KMS-11 (cell line): ENCODE data around the gene PAPOLB.

Source experiments
- H2AFZ ChIP-seq: fragments of 200-600 bp; sonication (generic); 2 replicates; pipeline ENCODE4 v1.6.1; 2016; ENCODE audit warnings: antibody characterized with exemption, mixed run types, low read depth
- H3K27ac ChIP-seq: fragments of 200-600 bp; sonication (generic); 2 replicates; pipeline ENCODE4 v1.6.1; 2016; ENCODE audit warnings: mild to moderate bottlenecking, mixed run types
- H3K27me3 ChIP-seq: fragments of 200-600 bp; sonication (generic); 2 replicates; pipeline ENCODE4 v1.6.1; 2017; ENCODE audit warnings: mild to moderate bottlenecking, low read depth, mixed run types, moderate library complexity; ENCODE audit not compliant: insufficient read depth
- H3K36me3 ChIP-seq: fragments of 200-600 bp; sonication (generic); 2 replicates; pipeline ENCODE4 v1.6.1; 2017; ENCODE audit warnings: mild to moderate bottlenecking, mixed run types; ENCODE audit not compliant: insufficient read depth
- H3K4me1 ChIP-seq: fragments of 200-600 bp; sonication (generic); 2 replicates; pipeline ENCODE4 v1.6.1; 2016; ENCODE audit warnings: mild to moderate bottlenecking, low read depth, mixed run types; ENCODE audit not compliant: poor library complexity, severe bottlenecking
- H3K4me2 ChIP-seq: fragments of 200-600 bp; sonication (generic); 2 replicates; pipeline ENCODE4 v1.7.0; 2016; ENCODE audit warnings: mild to moderate bottlenecking, mixed run types
- H3K4me3 ChIP-seq: fragments of 200-600 bp; sonication (generic); IDR thresholded peaks from 2 replicates; pipeline ENCODE4 v1.6.1; 2017; ENCODE audit warnings: low read depth, low read length, mixed read lengths; ENCODE audit not compliant: insufficient read depth
- H3K79me2 ChIP-seq: fragments of 200-600 bp; sonication (generic); 2 replicates; pipeline ENCODE4 v1.6.1; 2016; ENCODE audit warnings: low read depth, mixed run types; ENCODE audit not compliant: insufficient read depth
- H3K9ac ChIP-seq: fragments of 200-600 bp; sonication (generic); 2 replicates; pipeline ENCODE4 v1.6.1; 2016; ENCODE audit warnings: mild to moderate bottlenecking, mixed run types
- H4K20me1 ChIP-seq: fragments of 200-600 bp; sonication (generic); 2 replicates; pipeline ENCODE4 v1.6.1; 2016; ENCODE audit warnings: mild to moderate bottlenecking, mixed run types; ENCODE audit not compliant: insufficient read depth
- CTCF ChIP-seq: fragments of 200-600 bp; sonication (generic); conservative IDR thresholded peaks from 2 replicates; pipeline ENCODE4 v1.6.1; 2017; ENCODE audit warnings: low read depth, mild to moderate bottlenecking, antibody characterized with exemption, low read length, moderate library complexity, mixed read lengths

The PAPOLB gene

DNA sequence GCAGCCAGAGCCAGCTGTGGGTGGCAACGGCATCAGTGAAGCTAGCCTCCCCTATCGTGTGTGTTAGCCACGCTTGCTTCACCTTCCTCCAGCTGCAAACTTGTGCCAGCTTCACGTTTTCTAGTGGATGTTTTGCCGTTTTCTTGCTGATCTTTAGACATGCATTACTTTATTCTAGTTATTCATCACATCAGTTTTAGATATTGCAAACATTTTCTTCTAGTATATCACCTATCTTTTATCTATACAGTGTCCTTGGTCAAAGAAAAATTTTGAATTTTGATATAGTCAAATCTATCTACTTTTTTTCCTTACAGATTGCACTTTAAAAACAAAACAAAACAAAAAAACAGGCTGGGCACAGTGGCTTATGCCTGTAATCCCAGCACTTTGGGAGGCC lies 6.7 kb upstream of the PAPOLB start:
- no peaks in the 10 kb centered on the region for H3K36me3 ChIP-seq
- TF ChIP-seq CTCF = no peak
- no peaks in the 10 kb centered on the region for H4K20me1 ChIP-seq
- H3K27me3 ChIP-seq = no peaks in the 10 kb centered on the region
- no peaks in the 10 kb centered on the region for H3K79me2 ChIP-seq
- H3K4me1 ChIP-seq = no peaks in the 10 kb centered on the region
- no peak overlapping the region for H2AFZ ChIP-seq
- H3K27ac ChIP-seq = no peak overlapping the region
- no peak overlapping the region for H3K9ac ChIP-seq
- no peak overlapping the region for H3K4me2 ChIP-seq
- H3K4me3 ChIP-seq = no peak overlapping the region

GRCh38 chr7:4866528-4867496 lies 5.0 kb upstream of the PAPOLB start:
- H2AFZ ChIP-seq = no peak overlapping the region

DNA sequence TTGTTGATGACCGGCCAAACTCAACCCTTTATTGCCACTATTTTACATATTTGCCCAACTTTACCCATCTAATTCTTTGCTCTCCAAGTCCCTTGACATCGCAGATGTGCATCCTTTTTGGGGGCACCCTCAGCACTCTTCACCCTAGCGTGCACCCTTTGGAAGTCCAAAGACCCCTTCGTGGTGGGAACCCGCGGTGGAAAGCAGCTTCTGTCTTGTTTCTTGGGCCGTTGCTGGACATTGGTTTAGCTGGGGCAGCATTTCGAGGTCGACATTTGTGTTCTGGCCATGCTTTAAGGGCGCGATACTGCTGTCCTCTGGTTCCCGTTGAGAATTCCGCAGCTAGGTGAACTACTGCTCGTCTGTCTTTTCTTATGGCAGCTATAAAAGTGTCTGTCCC lies 326 bp upstream of the PAPOLB start:
- Histone ChIP-seq H4K20me1 (no peaks in the 10 kb centered on the region), H3K27ac (no peak overlapping the region), H2AFZ (no peak overlapping the region), H3K9ac (no peak overlapping the region), H3K36me3 (no peaks in the 10 kb centered on the region), H3K4me3 (no peak overlapping the region), H3K4me1 (no peaks in the 10 kb centered on the region), H3K79me2 (no peaks in the 10 kb centered on the region), H3K27me3 (no peaks in the 10 kb centered on the region), H3K4me2 (no peak overlapping the region)
- TF ChIP-seq CTCF = no peak

More at GRCh38 chr7:4866528-4867496, 5.0 kb upstream of the PAPOLB start:
- no peak overlapping the region for H3K4me3 ChIP-seq
- no peaks in the 10 kb centered on the region for H3K36me3 ChIP-seq
- no peaks in the 10 kb centered on the region for H3K27me3 ChIP-seq
- H3K9ac ChIP-seq = no peak overlapping the region
- no peak overlapping the region for H3K4me2 ChIP-seq
- no peaks in the 10 kb centered on the region for H3K79me2 ChIP-seq
- H3K4me1 ChIP-seq = no peaks in the 10 kb centered on the region
- no peak for TF ChIP-seq CTCF
- no peak overlapping the region for H3K27ac ChIP-seq
- H4K20me1 ChIP-seq = no peaks in the 10 kb centered on the region

DNA sequence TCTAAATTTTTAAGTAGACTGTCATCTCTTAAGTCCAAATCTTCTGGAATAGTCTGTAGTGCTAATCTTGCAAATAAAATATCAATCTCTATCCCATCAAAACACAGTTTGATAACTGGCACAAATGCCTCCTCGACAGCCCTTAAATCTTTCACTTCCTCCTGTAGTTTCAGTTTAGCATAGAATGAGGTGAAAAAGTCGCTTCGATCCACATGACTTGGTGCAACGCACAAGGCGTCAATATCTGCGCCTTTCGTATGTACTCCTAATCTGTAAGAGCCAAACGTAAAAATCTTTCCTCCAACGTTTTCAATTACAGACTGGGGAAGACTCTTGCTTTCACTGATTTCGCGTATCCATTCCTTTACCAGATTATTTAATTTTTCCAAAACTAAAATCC lies 603 bp downstream of the PAPOLB start:
- H3K4me2 ChIP-seq = no peak overlapping the region

More for the DNA sequence above, 603 bp downstream of the PAPOLB start:
- Histone ChIP-seq H2AFZ (no peak overlapping the region), H3K4me1 (no peaks in the 10 kb centered on the region), H3K36me3 (no peaks in the 10 kb centered on the region), H3K9ac (no peak overlapping the region), H3K4me3 (no peak overlapping the region), H4K20me1 (no peaks in the 10 kb centered on the region), H3K79me2 (no peaks in the 10 kb centered on the region), H3K27ac (no peak overlapping the region), H3K27me3 (no peaks in the 10 kb centered on the region)
- TF ChIP-seq CTCF = no peak
